Activated T-cell treated with anti-CD3 and anti-CD28 coated beads for 1 hour (primary cell): Measurements from ENCODE around the gene LRRC4C.

Experiments used
- DNase-seq: peaks from one replicate; pipeline ENCODE4 v3.0.0-alpha.2; 2020; ENCODE audit warnings: low read depth

LRRC4C gene

DNA sequence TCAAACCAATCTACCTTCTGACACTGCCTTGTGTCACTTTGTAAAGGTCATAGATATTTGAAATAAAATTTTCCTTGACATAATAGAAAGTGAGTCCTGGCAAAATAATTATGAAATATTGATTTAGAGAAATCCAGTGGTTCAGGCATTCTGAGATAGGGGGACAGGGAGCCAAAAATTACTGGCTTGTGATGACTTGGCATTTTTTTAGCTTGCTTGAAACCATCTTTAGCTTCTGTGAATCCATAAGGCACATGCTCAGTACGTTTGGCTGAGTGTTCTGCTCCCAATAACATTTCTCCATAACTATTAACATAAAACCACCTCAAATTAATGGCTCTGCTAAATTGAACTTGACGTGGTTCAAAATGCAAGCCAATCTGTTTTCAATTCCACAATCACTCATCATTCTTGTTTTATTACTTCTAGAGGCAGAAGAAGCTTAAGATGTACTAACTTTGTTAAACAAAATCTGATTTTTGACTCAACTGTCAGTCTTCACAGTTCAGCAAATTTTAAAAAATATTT, 209.0 kb downstream of the LRRC4C start:
- DNase-seq: no peak

GRCh38 chr11:41247621-41248020, 211.8 kb downstream of the LRRC4C start:
- DNase-seq: no peak

GRCh38 chr11:41246399-41246745, 213.1 kb downstream of the LRRC4C start:
- no peak for DNase-seq

DNA sequence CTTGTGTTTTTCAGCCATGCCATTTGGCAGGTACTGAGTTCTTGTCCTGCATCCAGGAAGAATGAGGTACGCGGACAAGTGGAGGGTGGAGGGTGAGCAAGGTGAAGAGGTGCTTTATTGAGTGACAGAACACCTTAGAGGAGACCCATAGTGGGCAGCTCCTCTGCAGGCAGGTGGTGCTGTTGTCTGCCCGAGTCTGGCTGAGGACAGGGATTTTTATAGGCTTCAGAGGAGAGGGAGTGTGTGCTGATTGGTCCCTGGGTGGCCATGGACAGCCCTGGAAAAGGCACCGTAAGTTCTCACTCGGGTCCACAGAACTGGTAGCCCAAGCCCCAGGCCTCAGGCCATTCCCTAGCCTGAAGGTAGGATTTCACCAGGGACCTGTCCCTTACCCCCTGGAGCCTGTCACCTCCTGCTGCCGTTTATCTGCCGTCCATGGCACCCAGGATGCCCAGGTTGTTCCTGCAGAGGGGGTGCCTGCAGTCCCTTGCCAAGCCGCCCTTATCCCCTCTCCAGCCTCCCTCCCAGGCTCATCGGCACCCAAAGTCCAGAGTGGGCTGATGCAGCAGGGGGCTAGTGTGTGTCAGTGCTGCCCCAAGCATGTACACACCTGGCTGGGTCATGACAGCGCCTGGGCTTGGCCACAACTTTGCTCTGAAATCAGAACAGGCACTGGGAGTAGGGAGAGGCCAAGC, 213.6 kb downstream of the LRRC4C start:
- DNase-seq: no peak

- DNase-seq: no peak
Observed at GRCh38 chr11:41245184-41245583, 214.3 kb downstream of the LRRC4C start.

DNA sequence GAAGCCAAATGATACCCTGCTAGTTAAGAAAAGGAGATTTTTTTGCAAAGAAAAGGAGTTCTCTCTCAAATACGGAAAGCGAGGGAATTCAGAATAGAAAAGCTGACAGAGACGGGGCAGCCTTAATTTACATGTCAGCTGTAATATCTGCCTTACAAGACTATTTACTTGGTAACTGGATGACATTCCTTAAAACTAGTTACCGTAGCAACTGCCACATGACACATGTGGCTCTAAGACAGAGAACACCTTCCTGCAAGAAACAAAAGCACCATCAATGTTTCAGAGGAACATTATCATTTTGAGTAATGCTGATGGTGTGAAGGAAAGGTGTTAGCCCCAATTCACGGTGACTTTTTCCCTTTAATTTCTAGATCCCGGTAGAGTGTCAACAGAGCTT, 222.1 kb downstream of the LRRC4C start:
- DNase-seq: no peak

DNA sequence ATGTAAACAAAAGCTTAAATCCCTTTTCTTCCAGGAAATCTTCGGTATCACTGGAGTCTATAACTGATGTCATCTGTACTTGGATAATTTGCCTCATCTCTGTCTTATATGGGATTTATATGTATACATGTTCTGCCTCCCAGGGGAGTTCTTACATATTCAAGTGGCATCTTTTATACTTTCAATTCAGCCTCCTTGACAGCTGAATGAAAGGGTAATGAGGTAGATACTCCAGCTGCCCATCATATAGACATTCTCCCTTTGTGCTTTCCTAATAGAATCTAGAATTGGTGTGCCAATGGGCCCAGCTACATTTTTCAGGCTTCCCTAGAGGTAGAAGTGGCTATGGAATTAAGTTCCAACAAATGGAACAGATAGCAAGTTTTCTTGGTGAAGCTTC, 223.8 kb downstream of the LRRC4C start:
- no peak for DNase-seq

DNA sequence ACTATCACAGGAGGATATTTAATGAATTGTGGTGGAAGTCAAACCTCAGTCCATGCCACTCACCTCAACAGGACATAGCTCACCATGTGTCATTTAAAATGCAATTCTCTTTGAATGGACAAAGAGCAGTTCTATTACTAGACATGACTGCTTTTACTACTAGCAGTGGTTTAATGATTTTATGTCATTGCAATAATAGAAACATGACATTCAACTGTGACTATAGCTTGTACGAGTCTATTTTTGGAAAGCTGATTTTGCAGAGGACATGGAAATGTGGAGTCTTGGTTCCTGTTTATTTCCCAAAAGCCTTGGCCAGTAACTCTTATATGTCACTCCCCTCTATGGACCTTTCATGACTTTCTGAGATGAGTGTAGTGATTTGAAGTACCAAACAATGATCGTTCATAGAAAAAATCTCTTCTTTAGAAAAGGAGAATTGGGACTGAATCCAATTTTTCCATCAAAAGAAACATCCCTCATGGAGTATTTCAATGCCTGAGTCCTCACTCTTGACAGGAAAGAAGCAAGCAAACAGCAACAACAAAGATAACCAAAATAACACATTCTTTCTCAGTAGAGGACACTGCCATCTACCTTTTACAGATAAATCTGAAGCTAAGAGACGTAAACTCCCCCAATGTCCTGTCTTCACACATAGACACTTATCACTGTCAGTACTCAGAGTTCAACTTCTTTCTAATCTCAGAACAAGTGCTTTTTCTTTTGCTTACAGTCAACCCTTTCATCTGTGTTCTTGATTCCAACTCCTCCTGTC, 233.4 kb downstream of the LRRC4C start:
- DNase-seq: no peak

DNA sequence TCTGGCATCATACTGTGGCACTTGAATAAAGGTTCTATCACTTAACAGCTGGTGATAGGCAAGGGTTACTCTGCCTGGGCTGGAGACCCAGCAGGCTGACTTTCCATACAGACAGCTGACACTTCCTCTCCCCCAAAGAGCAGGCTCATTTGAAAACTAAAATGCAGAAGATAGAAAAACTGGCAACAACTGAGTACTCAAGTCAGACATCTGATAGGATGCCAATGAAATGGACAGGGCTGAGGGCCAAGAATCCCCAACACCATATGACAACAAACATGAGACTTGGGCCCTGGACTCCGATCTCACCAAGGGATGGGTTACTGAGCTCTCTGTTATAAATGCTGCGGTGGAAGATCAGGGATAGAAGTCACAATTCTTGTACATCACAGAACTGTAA, 237.2 kb downstream of the LRRC4C start:
- no peak for DNase-seq

DNA sequence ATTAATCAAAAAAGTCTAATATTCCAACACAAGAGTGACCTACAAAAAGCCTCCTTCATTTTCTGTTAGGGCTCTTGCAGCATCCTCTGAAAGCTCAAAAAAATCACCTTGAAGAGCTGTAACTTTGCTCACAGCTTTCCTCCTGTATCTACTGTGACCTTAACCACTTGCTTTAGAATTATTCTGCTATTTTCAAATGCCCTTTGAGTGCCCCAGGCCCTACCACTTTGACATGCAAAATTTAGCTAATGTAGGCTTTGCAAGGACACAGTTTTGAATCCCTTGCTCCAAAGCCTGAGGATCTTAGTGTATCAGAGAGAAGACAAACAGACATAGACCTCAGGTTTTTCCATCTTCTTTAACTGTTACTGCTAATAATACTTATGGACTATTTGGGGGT, 253.1 kb downstream of the LRRC4C start:
- no peak for DNase-seq

GRCh38 chr11:41201156-41201555, 258.3 kb downstream of the LRRC4C start:
- no peak for DNase-seq

DNA sequence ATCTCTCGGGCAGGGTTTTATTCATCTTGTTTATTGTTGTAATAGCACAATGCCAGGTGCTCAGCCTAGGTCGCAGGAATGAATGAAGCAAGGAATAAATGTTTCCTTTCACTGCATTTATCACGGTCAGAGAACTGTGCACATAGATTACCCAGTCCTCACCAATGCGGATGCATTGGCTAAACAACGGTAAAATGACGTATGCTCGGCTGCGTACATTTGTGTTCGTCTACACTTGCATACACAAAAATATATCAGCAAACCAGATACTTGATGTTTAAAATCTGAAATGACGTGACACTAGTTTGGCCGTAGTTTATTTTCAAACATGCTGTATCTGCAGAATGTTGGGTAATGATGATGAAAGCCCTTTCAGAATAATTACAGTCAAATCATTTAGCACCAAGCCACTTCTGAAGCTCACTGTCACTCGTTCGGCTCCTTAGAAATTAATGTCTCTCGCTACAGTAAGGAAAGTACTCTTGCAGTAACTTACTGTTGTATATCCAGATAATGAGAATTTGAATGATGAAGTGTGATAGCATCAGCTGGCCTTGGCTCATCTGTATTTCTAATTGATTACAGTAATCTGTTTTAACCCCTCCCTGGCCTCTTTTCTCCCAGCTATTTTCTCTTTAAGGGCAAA, 268.9 kb downstream of the LRRC4C start:
- DNase-seq: no peak

- DNase-seq: no peak
Observed at GRCh38 chr11:41189701-41190436, 269.6 kb downstream of the LRRC4C start.

DNA sequence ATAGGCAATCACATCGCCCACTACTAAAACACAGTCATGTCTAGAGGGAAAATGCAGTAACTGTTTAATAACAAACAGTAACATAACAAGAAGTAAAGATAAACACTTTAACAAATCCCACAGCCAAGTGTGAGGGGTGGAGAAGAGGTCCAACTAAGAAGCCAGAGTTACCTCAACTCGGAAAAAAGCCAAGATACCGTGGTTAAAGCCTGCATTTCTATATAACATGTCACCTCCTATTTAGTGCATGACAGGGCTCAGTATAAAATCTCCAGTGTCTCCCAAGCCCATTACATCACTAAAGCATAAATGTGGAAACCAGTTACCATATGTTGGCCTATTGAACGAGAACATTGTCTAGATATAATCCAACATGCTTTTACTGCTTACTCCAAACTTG, 281.7 kb downstream of the LRRC4C start:
- DNase-seq: no peak

DNA sequence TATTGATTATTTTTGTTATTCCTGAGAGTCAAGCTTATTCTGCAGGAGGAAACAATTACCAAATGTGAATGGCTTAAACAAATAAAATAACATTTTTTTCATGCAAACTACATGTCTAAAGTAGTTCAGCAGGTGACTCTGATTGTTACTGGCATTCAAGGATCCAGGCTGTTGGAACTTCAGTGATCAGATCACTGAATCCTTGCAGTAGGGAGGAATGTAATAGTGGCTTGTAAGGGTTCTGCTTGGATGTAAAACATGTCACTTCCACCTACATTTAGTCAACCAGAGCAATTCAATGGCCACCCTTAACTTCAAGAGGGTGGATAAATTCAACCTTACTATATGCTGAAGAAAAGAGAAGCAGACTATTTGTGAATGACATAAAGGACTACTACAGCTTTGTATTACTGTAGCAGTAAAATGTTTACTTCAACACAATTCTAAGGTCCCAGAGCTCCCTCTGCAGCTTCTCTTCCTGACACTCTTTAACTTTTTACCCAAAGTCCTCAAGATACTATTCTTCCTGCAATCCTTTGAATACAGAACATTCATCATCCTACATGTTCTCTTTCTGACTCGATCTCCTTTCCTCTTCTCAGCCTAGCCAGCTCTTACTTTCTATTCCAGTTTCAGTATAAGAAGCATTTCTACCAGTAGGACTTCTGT, 284.0 kb downstream of the LRRC4C start:
- DNase-seq: no peak

DNA sequence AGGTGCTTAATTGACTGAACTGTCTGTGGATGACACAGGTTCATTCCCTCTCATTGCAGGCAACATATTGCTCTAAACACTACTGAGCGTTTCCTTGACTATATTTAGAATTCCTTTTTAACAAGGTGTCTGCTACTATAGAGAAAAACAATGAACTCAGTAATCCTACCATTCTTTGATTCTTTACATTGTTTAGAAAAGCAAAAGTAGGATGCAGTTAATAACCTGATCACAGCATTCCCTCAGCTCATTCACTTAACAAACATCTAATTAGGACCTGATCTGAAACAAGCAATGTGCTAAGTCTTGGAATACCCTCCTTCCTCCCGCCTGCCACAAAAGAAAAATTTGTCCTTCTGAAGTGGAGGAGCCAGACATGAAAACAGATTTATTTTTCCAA, 313.1 kb downstream of the LRRC4C start:
- DNase-seq: no peak

DNA sequence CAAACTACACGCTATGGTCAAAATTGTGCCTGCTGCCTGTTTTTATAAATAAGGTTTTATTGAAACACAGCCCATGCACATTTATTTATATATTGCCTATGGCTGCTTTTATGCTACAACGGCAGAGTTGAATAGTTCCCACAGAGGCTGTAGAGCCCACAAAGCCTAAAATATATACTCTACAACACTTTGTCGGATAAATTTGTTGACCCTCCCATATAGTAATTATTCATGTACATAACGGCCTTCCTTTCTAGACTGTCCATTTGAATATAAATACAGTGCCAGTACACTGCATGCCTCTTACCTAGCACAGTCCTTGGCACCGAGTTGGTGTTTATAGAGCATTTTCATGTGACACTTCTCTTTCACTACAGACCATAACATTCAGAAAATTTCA, 314.0 kb downstream of the LRRC4C start:
- DNase-seq: no peak

DNA sequence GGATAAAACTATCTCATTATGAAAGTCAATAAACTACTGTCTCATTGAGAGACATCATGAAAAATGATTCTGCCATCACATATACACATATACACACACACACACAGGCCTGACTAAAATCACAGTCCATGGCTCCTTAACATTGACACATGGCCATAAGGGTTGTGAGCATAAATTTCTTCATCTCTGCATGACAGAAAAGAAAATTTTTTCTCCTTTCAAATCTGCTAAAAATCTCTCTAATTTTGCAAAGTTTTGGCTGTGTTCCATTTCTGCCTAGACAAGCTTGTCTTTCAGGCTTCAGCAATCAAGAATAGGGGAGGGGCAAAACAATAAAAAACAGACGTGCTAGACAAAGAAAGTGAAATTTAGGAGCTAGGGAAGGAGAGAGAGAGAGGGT, 324.5 kb downstream of the LRRC4C start:
- DNase-seq: no peak

DNA sequence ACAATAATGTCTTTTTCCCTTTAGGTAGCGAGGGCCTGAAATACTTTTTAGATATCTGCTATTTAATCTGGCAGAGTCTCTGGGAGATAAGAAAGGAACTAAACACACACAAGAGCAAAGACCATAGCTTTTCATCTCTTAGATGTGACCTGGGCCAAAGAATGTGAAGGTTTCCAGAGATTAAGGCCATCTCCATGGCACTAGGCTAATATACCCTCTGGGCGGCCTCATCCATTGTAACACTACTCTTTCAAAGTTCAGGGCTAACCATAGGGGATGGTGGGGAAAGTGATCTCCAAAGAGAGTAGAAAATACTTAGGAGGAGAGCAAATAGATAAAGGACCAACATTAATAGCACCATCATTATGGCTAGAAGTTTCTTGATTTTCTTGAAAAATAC, 326.4 kb downstream of the LRRC4C start:
- no peak for DNase-seq

DNA sequence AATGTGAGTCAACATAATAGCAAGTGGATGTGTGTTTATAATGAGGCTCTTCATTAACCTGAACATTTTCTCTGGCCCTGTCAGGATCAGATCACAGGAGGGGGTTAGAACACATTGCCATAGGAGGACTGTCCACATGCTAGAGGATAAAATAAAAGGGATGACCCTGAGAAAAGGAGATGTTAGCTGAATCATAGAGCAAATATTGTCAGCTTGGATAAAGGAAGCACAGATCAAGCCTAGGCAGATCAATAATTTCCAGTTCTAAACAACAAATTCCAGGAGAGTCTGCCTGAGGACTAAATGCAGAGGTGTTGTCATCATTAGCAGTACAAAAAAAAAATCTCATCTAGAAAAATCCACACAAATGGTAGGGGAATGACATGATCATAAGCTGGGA, 337.9 kb downstream of the LRRC4C start:
- no peak for DNase-seq

DNA sequence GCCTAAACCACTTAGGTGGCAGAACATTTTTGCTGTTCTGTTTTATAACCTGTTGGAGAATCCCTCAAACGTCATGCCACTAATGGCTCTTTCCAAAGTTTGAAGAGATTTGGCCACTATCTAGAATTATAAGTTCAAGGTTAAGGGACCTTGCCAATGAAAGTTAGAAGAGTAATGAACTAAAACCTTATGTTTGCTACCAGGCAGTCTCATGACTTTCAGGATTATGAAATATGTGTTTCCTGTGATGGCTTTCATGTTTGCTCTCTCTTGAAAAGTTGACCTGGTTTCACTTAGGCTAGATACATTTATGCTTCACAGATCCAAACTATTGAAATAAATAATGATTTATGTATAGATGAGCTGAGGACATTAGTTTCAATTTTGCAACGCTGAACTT, 340.0 kb downstream of the LRRC4C start:
- no peak for DNase-seq

DNA sequence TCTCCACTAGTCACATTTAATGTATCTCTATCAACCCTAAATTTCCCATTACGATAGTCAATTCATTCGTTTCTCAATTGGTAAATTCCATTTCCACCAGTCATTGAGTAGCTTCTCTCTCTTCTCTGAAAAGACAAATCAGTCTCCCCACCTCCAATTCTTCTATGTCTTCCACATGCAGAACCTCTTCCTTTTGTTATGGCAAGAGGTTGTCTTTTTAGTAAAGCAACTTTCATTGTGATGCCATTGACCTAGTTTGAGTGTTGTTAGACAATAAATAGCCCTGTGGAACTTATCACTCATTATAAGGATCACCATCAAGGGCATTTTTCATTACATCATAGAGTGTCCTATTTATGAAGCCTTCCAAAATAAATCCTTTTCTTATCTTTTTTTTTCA, 340.9 kb downstream of the LRRC4C start:
- DNase-seq: no peak
